ENCODE results near the gene LIX1. TPM values are rescaled to one million over a fixed set of nuclear protein-coding genes. Genes with fewer than 3 reads are reported as not detected.

The LIX1 gene
- total and polyA plus RNA-seq, 12 donors = 0.03 to 0.33 (median 0.18) TPM; not detected in 9

DNA sequence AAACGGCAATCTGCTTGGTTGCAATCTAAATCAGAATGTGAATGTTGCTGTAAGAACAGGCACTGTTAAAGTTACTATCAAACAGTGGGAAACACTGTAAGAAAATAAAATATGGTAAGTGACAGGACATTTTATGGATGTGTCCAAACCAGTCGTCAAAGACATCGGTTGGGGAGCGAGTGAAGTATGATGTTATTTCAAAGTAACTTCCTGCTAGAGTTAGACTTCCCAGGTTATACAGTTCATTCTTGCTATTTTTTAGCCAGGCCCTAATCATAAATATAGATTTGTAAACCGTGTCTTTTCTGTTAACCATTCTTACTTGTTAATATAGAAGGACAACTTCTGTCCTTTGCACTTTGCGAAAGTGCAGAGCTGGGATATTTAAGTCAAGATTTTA lies 30.2 kb downstream of the LIX1 start:
- intact Hi-C loops (cut with DNase I) = no loop called here
- Histone ChIP-seq H3K9me3 (replicated peaks in 1 of 3) (no peaks in the 10 kb centered on the region), H3K4me1 (replicated peaks in 1 of 2) (no peaks in the 10 kb centered on the region), H3K36me3 (replicated peaks in 1 of 2) (no peaks in the 10 kb centered on the region), H3K27me3 (no peaks in the 10 kb centered on the region), H3K4me3 (no peak overlapping the region), H3K27ac (no peak overlapping the region)
- TF ChIP-seq, protein P1, sequence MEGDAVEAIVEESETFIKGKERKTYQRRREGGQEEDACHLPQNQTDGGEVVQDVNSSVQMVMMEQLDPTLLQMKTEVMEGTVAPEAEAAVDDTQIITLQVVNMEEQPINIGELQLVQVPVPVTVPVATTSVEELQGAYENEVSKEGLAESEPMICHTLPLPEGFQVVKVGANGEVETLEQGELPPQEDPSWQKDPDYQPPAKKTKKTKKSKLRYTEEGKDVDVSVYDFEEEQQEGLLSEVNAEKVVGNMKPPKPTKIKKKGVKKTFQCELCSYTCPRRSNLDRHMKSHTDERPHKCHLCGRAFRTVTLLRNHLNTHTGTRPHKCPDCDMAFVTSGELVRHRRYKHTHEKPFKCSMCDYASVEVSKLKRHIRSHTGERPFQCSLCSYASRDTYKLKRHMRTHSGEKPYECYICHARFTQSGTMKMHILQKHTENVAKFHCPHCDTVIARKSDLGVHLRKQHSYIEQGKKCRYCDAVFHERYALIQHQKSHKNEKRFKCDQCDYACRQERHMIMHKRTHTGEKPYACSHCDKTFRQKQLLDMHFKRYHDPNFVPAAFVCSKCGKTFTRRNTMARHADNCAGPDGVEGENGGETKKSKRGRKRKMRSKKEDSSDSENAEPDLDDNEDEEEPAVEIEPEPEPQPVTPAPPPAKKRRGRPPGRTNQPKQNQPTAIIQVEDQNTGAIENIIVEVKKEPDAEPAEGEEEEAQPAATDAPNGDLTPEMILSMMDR (IDR thresholded peaks at IDR 0.05) = no peak
- TF ChIP-seq POLR2A (IDR thresholded peaks at IDR 0.05) = no peak
- no peak for DNase-seq
- 76 to 85% (median 78%) methylated on average over 6 of the region's 6 CpGs for WGBS, 4 donors

DNA sequence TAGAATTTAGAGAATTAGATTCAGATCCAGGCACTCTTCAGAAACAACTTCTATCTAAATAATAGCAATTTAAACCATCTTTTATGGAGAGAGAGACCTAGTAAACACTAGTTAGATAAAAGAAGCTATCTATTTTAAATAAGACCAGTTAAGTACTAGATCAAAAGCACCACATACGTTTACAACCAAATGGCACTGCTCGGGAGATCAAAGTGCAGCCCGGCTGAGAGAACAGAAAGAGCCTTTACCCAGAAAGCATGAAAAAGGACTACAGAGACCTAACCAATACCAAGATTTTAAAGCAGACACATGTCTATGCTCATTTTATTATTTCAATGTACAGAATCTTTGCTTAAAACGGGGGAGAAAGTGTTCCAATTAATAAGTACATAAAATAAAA lies 30.8 kb downstream of the LIX1 start:
- Histone ChIP-seq H3K9me3 (replicated peaks in 1 of 3) (no peaks in the 10 kb centered on the region), H3K4me1 (replicated peaks in 1 of 2) (no peaks in the 10 kb centered on the region), H3K27me3 (no peaks in the 10 kb centered on the region), H3K27ac (no peak overlapping the region), H3K4me3 (no peak overlapping the region), H3K36me3 (replicated peaks in 1 of 2) (no peaks in the 10 kb centered on the region)
- intact Hi-C loops (cut with DNase I) = no loop called here
- 52 to 65% (median 58%) methylated on average over 4 of the region's 4 CpGs for WGBS, 4 donors
- TF ChIP-seq, protein P1 (IDR thresholded peaks at IDR 0.05) = no peak
- TF ChIP-seq POLR2A (IDR thresholded peaks at IDR 0.05) = no peak
- DNase-seq = no peak

DNA sequence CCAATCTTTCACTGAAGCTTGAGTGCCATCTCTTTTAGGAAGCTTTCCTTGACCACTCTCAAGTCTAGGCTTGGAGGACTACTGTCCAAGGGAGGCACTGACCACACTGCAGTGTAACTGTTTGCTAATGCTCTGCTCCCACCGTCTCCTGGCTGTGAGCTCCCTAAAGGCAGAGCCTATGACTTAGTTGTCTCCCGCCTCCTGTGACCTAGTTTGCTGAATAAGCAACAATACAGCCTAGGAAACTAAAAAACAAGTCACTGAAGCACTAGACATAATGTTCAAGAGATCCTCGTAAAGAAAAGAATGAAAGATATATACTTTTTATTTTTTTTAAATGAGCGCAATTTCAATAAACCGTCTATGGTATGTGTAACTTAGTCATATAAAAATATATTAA lies 31.4 kb downstream of the LIX1 start:
- Histone ChIP-seq H3K27ac (no peak overlapping the region), H3K4me3 (no peak overlapping the region), H3K9me3 (replicated peaks in 1 of 3) (no peaks in the 10 kb centered on the region), H3K36me3 (replicated peaks in 1 of 2) (no peaks in the 10 kb centered on the region), H3K4me1 (replicated peaks in 1 of 2) (no peaks in the 10 kb centered on the region), H3K27me3 (no peaks in the 10 kb centered on the region)
- TF ChIP-seq, protein P1 (IDR thresholded peaks at IDR 0.05) = no peak
- TF ChIP-seq POLR2A (IDR thresholded peaks at IDR 0.05) = no peak
- no peak for DNase-seq
- intact Hi-C loops (cut with DNase I) = no loop called here
- 84 to 89% (median 87%) methylated on average over 5 of the region's 5 CpGs for WGBS, 4 donors

DNA sequence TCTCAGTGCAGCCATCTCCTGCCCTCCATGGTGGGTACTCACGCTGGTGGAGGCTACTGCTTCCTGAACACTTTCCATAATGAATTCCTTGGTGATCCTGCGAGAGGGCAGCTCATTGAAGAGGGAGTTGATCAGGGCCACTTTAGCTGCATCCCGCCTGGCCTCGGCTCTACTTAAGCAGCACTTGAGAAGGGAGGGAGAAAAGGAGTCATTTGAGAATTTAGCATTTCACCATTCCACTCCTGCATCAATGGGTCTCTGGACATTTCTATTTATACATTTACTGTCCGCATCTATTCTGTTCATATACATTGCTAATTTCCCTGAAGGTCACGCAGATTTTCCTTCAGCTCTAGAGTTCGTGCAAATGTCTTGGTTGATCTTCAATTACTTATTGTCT lies 35.1 kb downstream of the LIX1 start:
- 89 to 93% (median 91%) methylated on average over 7 of the region's 7 CpGs for WGBS, 4 donors
- TF ChIP-seq, protein P1 (IDR thresholded peaks at IDR 0.05) = no peak
- no peak for TF ChIP-seq POLR2A (IDR thresholded peaks at IDR 0.05)
- intact Hi-C loops (cut with DNase I) = no loop called here

More for the DNA sequence above, 35.1 kb downstream of the LIX1 start:
- DNase-seq = no peak
- no peaks in the 10 kb centered on the region for H3K4me1 ChIP-seq (replicated peaks in 1 of 2)
- H3K9me3 ChIP-seq (replicated peaks in 1 of 3) = no peaks in the 10 kb centered on the region
- no peaks in the 10 kb centered on the region for H3K27me3 ChIP-seq
- H3K36me3 ChIP-seq (replicated peaks in 1 of 2) = no peaks in the 10 kb centered on the region
- no peak overlapping the region for H3K4me3 ChIP-seq
- H3K27ac ChIP-seq = no peak overlapping the region

Data from adrenal gland (tissue), 12 donors.